Tibial nerve (tissue), 4 donors: Measurements from ENCODE around the gene GPR4. TPM values are rescaled to one million over a fixed set of nuclear protein-coding genes. Genes with fewer than 3 reads are reported as not detected.

ENCODE experiments used
- DNase-seq, 2 donors: peaks; one replicate each; pipeline ENCODE4 v3.0.0-alpha.2; 2019; ENCODE audit warnings: low spot score in 2 of 2
- H3K27ac ChIP-seq, 4 donors: fragments of 200-600 bp; sonication (generic) in 3 of 4; one replicate each; pipeline ENCODE4 v1.5.1; 2017 to 2019; ENCODE audit warnings: mild to moderate bottlenecking in 1 of 4
- H3K27me3 ChIP-seq, 2 donors: fragments of 200-600 bp; sonication (generic) in 1 of 2; one replicate each; pipeline versions ENCODE4 v1.5.1 to v1.6.0; 2017 to 2019
- H3K36me3 ChIP-seq, 3 donors: fragments of 200-600 bp; sonication (generic); one replicate each; pipeline ENCODE4 v1.5.1; 2018 to 2019
- H3K4me1 ChIP-seq, 4 donors: fragments of 200-600 bp; sonication (generic) in 3 of 4; one replicate each; pipeline ENCODE4 v1.5.1; 2017 to 2019
- H3K4me3 ChIP-seq, 4 donors: fragments of 200-600 bp; sonication (generic) in 3 of 4; one replicate each; pipeline ENCODE4 v1.5.1; 2017 to 2019; ENCODE audit warnings: mild to moderate bottlenecking in 1 of 4, moderate library complexity in 1 of 4
- H3K9me3 ChIP-seq, 4 donors: fragments of 200-600 bp; sonication (generic) in 3 of 4; one replicate each; pipeline ENCODE4 v1.5.1; 2017 to 2019
- EP300 ChIP-seq, 2 donors: sonication (generic); formaldehyde crosslinking; IDR thresholded peaks; one replicate each; pipeline ENCODE4 v1.6.1; 2017; ENCODE audit warnings: antibody characterized with exemption in 2 of 2, mild to moderate bottlenecking in 1 of 2
- POLR2A ChIP-seq, 2 donors: fragments of 450-650 bp; IDR thresholded peaks; one replicate each; pipeline ENCODE4 v1.6.1; 2017; ENCODE audit warnings: antibody characterized with exemption in 2 of 2, mild to moderate bottlenecking in 2 of 2, moderate library complexity in 2 of 2
- WGBS, 2 donors: methylation state at CpG; one replicate each; pipeline ENCODE4 v1.1.5; 2018; 5-methylcytosine and 5-hydroxymethylcytosine counted together
- total RNA-seq, 4 donors: library from RNA; depleted of rRNA; stranded (reverse); fragments of >200 nt; gene quantifications; one replicate each; pipeline ENCODE4 v1.1.0, GENCODE V29; 2016
- TF ChIP-seq, protein P1 (sequence below), 5 experiments: fragments of 200-600 bp in 3 of 5; fragments of 450-650 bp in 2 of 5; sonication (generic) in 3 of 5; IDR thresholded peaks; one replicate each; pipeline ENCODE4 v1.5.1; 2016 to 2019; ENCODE audit warnings: antibody characterized with exemption in 5 of 5, mild to moderate bottlenecking in 3 of 5, moderate library complexity in 2 of 5

Gene GPR4
- total RNA-seq, 4 donors from 2014 or later, result 12.6 to 15.6 (median 13.8) TPM

DNA sequence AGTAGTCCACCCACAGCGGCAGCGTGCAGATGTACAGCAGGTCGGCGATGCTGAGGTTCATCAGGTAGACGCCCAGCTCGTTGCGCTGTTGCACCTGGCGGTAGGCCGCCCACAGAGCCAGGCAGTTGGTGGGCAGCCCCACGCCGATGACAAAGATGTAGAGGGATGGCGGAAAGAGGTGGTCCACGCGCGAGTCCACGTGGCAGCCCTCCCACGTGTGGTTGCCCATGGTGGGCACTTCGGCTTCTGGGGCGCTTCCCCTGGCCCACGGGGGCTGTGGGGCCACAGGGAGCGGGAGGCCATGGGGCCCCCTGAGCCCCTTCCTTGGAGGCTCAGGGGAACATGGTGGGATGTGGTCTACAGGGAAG, 10.4 kb downstream of the GPR4 start:
- WGBS, 2 donors, result 91% methylated on average over 19 to 21 of the region's 21 CpGs

DNA sequence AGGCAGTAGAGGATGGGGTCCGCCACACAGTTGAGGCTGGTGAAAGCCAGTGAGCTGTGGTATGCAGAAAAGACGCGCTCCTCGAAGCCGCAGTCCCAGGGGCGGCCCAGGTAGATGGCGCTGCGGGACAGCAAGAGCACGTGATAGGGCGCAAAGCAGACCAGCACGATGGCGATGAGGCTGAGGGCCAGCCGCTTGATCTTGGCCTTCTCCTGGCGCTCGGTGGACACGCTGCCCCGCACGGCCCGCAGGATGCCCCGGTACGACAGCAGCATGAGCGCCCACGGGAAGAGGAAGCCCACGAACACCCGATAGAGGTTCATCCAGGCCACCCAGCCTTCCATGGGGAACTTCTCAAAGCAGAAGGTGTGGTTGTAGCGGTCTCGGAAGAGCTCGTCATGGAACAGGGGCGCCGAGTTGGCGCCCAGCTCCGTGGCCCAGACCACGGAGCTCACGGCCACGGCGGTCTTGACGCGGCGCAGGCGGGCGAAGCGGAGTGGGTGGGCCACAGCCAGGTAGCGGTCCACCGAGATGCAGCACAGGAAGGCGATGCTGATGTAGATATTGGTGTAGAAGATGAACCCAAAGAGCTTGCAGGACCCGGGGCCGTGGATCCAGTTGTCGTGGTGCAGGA, 10.9 kb downstream of the GPR4 start:
- TF ChIP-seq EP300 (IDR thresholded peaks at IDR 0.05) (no peak), POLR2A (IDR thresholded peaks at IDR 0.05) (no peak)
- TF ChIP-seq, protein P1, sequence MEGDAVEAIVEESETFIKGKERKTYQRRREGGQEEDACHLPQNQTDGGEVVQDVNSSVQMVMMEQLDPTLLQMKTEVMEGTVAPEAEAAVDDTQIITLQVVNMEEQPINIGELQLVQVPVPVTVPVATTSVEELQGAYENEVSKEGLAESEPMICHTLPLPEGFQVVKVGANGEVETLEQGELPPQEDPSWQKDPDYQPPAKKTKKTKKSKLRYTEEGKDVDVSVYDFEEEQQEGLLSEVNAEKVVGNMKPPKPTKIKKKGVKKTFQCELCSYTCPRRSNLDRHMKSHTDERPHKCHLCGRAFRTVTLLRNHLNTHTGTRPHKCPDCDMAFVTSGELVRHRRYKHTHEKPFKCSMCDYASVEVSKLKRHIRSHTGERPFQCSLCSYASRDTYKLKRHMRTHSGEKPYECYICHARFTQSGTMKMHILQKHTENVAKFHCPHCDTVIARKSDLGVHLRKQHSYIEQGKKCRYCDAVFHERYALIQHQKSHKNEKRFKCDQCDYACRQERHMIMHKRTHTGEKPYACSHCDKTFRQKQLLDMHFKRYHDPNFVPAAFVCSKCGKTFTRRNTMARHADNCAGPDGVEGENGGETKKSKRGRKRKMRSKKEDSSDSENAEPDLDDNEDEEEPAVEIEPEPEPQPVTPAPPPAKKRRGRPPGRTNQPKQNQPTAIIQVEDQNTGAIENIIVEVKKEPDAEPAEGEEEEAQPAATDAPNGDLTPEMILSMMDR (IDR thresholded peaks at IDR 0.05), result peak in 1 of 5 experiments; percentile 20
- peaks cover 0 to 12% (median 0%) of the 10 kb centered on the region in 3 donors for H3K36me3 ChIP-seq
- no peak overlapping the region for H3K27ac ChIP-seq
- no peaks in the 10 kb centered on the region for H3K9me3 ChIP-seq
- 61 to 66% methylated on average over 35 to 48 of the region's 48 CpGs for WGBS, 2 donors
- H3K4me3 ChIP-seq, result no peak overlapping the region
- no peak for DNase-seq
- peaks cover 0 to 5% (median 0%) of the 10 kb centered on the region in 4 donors for H3K4me1 ChIP-seq
- H3K27me3 ChIP-seq, result peaks cover 0 to 39% of the 10 kb centered on the region in 2 donors

More for the DNA sequence above, 10.4 kb downstream of the GPR4 start:
- no peak overlapping the region for H3K27ac ChIP-seq
- peaks cover 0 to 44% of the 10 kb centered on the region in 2 donors for H3K27me3 ChIP-seq
- DNase-seq, result no peak
- no peak overlapping the region for H3K4me3 ChIP-seq
- H3K4me1 ChIP-seq, result peaks cover 0 to 8% (median 0%) of the 10 kb centered on the region in 4 donors
- no peaks in the 10 kb centered on the region for H3K9me3 ChIP-seq
- peaks cover 0 to 12% (median 0%) of the 10 kb centered on the region in 3 donors for H3K36me3 ChIP-seq
- no peak for TF ChIP-seq EP300 (IDR thresholded peaks at IDR 0.05)
- TF ChIP-seq, protein P1 (IDR thresholded peaks at IDR 0.05), result no peak
- no peak for TF ChIP-seq POLR2A (IDR thresholded peaks at IDR 0.05)

DNA sequence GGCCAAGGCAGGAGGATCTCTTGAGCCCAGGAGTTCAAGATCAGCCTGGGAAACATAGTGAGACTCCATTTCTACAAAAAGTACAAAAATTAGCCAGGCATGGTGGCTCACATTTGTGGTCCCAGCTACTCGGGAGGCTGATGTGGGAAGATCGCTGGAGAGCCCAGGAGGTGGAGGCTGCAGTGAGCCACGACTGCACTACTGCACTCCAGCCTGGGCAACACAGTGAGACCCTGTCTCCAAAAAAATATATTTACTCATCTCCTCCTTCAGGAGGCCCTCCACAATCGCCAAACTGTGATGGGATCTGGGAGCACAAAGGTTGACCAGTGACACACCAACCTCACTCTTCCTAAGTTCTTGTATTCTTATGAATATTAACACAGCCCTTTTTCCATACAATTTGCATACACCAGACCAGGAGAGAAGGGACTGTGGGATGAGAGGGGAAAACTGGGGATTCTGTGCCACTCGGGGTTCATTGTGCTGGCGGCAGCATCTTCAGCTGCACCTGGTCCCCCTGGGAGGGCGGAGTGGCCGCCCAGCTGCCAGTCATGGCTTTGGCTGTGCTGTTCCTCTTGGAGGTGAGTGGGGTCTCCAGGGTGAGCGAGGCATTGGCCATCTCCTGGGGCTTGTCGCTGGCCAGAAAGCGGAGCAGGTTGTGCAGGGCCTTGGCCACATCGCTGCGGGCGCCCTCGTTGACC, 11.6 kb downstream of the GPR4 start:
- Histone ChIP-seq H3K4me3 (no peak overlapping the region), H3K36me3 (peaks cover 0 to 12% (median 0%) of the 10 kb centered on the region in 3 donors), H3K4me1 (peaks cover 0 to 8% (median 2%) of the 10 kb centered on the region in 4 donors), H3K9me3 (no peaks in the 10 kb centered on the region), H3K27me3 (peaks cover 0 to 35% of the 10 kb centered on the region in 2 donors), H3K27ac (no peak overlapping the region)
- 60 to 70% methylated on average over 12 to 15 of the region's 15 CpGs for WGBS, 2 donors
- DNase-seq, result no peak
- no peak for TF ChIP-seq EP300 (IDR thresholded peaks at IDR 0.05)
- TF ChIP-seq POLR2A (IDR thresholded peaks at IDR 0.05), result no peak
- TF ChIP-seq, protein P1 (IDR thresholded peaks at IDR 0.05), result no peak

DNA sequence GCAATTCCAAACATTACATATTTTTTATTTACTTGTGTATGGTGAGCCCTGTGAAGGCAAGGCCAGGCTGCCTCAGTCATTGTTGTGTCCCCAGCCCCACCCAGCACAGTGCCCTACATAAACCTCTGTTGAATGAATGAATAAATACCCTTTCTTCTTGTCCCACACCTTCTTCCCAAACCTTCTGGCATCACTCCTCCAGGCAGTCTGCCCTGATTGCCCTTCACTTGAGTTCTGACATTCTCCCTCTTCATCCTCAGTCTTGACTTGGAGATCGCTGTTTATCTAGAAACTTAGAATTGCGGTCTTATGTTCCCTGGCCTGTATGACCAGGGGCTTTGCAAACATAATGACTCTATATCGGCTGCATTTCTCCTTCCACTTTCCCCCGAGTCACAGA, 12.2 kb downstream of the GPR4 start:
- Histone ChIP-seq H3K27ac (no peak overlapping the region), H3K9me3 (no peaks in the 10 kb centered on the region), H3K36me3 (peaks cover 0 to 12% (median 0%) of the 10 kb centered on the region in 3 donors), H3K27me3 (peaks cover 0 to 28% of the 10 kb centered on the region in 2 donors), H3K4me1 (peaks cover 0 to 9% (median 7%) of the 10 kb centered on the region in 4 donors), H3K4me3 (no peak overlapping the region)
- 88 to 92% methylated on average over 4 of the region's 4 CpGs for WGBS, 2 donors
- DNase-seq, result no peak
- TF ChIP-seq, protein P1 (IDR thresholded peaks at IDR 0.05), result no peak
- TF ChIP-seq EP300 (IDR thresholded peaks at IDR 0.05) (no peak), POLR2A (IDR thresholded peaks at IDR 0.05) (no peak)

DNA sequence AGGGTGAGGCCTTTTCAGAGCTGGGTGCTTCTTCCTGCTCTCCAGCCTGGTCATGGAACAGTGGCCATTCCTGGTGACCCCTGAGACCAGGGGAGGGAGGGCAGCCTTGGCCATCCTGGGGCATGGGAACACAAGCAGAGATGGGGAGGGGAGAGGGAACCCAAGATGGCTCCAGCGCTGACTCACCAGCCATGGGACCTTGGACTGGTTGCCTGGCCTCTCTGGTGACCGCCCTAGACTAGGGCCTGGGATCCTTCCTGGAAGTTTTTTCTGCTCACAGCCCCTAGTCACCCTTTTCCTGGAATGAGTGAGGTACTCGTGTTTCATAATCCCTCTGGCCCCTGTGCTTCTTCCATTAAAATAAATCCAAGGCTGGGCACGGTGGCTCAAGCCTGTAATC, 14.1 kb downstream of the GPR4 start:
- no peak for DNase-seq
- Histone ChIP-seq H3K4me1 (peaks cover 0 to 17% (median 10%) of the 10 kb centered on the region in 4 donors), H3K9me3 (no peaks in the 10 kb centered on the region), H3K27me3 (peaks cover 0 to 20% of the 10 kb centered on the region in 2 donors), H3K4me3 (no peak overlapping the region), H3K36me3 (peaks cover 0 to 12% (median 0%) of the 10 kb centered on the region in 3 donors), H3K27ac (peak overlapping the region in 1 of 4 donors; percentile 1)
- TF ChIP-seq POLR2A (IDR thresholded peaks at IDR 0.05), result no peak
- TF ChIP-seq, protein P1 (IDR thresholded peaks at IDR 0.05), result no peak
- 66 to 82% methylated on average over 3 to 4 of the region's 4 CpGs for WGBS, 2 donors
